LNCaP clone FGC (cell line): ENCODE results near the gene USP47.

Source experiments
- DNase-seq: peaks from one replicate; pipeline ENCODE4 v3.0.0-alpha.2; 2011; ENCODE audit warnings: low read depth
- H3K4me3 ChIP-seq: 2 replicates; pipeline ENCODE4 v1.5.1; 2011; ENCODE audit warnings: mild to moderate bottlenecking, low read depth, low read length, control low read depth
- TF ChIP-seq, protein P1 (sequence below): IDR thresholded peaks from 2 replicates; pipeline ENCODE4 v1.5.1; 2012; ENCODE audit warnings: mild to moderate bottlenecking; ENCODE audit not compliant: control insufficient read depth, insufficient read depth; ENCODE audit errors: extremely low read depth

The USP47 gene

DNA sequence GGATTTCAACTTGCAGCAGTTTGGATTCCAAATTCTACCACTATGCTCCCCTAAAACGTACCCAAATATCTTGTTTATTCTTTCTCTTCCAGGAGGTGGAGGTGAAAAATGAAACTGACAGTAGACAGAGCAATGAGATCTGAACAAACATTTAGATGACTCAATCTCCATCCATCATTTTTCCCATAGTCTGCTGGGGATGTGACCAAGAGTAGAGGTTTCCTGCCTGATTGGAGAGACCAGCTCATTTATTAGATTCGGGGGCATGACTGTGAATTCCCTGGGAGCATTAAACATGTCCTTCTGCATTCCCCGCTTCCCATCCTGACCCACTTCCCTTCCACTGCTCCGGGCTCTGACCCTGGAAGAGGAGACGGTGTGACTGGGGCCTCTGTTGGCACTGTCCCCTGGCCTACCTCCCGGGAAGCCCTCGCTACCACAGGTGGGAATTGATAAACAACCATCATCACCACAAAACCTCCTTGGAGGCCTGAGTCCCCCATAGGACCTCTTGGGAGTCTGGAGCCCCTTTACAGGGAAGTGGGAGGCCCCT, 146.4 kb downstream of the USP47 start:
- TF ChIP-seq, protein P1, sequence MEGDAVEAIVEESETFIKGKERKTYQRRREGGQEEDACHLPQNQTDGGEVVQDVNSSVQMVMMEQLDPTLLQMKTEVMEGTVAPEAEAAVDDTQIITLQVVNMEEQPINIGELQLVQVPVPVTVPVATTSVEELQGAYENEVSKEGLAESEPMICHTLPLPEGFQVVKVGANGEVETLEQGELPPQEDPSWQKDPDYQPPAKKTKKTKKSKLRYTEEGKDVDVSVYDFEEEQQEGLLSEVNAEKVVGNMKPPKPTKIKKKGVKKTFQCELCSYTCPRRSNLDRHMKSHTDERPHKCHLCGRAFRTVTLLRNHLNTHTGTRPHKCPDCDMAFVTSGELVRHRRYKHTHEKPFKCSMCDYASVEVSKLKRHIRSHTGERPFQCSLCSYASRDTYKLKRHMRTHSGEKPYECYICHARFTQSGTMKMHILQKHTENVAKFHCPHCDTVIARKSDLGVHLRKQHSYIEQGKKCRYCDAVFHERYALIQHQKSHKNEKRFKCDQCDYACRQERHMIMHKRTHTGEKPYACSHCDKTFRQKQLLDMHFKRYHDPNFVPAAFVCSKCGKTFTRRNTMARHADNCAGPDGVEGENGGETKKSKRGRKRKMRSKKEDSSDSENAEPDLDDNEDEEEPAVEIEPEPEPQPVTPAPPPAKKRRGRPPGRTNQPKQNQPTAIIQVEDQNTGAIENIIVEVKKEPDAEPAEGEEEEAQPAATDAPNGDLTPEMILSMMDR: no peak
- H3K4me3 ChIP-seq: no peak overlapping the region
- no peak for DNase-seq

DNA sequence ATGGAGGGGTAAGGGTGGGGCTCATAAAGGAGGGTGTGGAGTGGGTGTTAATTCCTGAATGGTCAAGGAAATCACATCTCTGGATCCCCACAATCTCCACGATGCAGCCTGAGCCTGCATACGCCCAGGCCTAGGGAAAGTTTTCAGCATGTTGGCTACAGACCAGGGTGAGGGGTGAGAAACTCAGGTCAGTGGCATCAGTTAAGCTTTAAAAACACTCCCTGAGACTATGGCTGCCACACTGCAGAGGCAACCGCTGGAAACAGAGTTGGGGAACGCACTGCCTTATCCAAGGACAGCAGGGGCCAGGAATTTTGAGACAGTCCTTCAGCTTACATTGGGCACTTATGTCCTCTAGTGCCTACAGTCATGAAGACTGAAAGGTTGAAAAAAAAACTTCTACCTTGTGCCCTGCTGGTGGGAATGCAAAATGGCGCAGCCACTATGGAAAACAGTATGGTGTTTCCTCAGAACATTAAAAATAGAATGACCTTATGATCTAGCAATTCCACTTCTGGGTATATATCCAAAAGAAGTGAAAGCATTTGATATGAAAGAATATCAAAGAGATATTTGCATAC, 147.0 kb downstream of the USP47 start:
- TF ChIP-seq, protein P1: no peak
- no peak for DNase-seq
- no peak overlapping the region for H3K4me3 ChIP-seq

DNA sequence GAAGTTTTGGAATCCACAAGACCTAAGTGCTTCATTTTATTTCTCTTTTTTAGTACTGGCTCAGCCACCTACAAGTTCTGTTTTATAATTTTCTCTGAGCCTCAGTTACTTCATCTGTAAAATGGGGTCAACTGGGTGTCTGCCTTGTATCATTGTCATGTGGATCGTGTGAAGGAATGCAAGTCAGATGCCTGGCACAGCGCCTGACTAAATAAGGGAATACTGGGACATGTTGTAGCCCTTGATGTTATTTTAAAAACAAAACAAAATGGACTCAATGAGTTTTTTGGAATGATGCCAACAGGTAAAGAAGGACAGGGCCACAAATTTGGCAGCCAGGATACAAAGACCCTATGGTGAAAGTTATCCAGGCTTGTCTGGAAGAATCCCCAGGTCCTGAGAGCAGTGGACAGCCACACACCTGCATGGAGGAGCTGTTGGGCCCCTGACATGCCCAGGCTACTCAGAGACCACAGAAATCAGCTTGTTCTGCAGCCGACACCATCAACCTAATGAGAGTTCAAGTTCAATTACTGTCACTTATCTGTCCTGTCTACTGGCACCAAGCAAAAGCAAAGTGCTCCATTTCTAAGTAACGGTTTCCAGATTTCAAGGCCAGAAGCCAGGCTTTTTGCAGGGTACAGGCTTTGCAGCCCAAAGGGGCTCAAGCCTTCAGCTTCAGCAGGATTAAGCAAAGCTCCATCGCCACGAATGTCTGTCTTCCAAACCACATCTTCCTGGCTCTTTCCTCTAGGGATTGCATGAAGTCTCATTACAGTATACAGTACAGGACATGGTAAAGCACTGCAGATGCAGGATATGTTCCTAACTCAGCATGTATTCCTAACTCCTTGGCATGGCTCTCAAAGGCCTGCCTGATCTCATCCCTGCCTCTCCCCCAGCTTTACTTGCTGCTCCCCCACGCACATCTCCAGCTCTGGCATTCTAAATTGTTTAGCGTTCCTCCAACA, 148.3 kb downstream of the USP47 start:
- no peak overlapping the region for H3K4me3 ChIP-seq
- TF ChIP-seq, protein P1: no peak
- DNase-seq: no peak

DNA sequence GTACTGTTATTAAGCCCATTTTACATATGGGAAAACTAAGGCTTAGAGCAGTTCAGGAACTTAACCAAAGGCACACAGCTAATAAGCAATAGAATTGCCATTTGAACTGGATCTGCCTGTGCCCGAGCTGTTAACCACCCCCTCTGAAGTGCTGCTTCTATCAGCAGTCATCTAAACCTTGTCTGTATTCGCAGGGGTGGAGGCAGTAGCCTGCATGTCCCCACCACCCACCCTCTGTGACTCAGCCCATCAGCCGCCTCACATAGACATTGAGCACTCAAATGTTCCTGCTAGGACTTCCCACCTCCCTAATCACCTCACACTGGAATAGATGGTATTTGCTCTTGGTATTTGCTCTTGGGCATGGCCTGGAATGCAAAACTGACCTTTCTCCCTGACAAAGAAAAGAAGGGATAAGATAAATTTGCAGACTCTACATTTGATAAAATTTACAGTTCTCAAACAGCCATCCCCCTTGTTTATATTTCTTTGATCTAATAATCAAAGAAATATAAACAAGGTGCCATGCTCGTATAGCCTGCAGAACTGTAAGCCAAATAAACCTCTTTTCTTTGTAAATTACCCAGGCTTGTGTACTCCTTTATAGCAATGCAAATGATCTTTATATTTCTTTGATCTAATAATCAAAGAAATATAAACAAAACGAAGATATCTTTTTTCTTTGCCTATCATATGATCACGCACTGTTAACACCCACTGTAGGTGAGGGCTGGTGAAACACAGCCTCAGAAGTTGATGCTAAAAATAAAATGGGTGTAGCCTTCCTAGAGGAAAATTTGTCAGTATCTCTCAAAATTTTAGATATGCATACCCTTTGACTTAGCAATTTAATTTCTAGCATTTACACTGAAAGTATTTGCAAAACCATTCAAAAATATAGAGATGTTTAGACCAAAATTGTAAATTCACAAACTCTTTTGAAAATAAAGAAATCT, 150.8 kb downstream of the USP47 start:
- no peak overlapping the region for H3K4me3 ChIP-seq
- TF ChIP-seq, protein P1: no peak
- DNase-seq: no peak

DNA sequence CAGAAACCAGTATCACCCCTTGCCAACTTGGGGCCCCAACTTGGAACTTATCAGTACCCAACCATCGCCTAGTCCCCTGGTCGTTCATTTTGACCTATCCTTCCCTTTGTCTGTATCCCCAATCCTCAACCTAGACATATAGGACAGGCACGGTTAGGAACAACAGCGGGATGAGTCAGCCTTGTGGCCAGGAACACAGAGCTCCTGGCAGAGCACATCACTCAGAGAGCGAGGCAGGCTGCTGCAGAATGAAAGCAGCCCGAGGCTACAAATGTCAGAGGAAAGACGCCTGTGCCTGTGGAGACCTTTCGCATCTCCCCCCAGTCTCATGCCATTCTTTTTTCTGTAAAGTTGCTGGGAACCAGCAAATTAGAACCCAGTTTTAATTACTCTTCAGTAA, 152.1 kb downstream of the USP47 start:
- TF ChIP-seq, protein P1: no peak
- DNase-seq: no peak
- H3K4me3 ChIP-seq: no peak overlapping the region

DNA sequence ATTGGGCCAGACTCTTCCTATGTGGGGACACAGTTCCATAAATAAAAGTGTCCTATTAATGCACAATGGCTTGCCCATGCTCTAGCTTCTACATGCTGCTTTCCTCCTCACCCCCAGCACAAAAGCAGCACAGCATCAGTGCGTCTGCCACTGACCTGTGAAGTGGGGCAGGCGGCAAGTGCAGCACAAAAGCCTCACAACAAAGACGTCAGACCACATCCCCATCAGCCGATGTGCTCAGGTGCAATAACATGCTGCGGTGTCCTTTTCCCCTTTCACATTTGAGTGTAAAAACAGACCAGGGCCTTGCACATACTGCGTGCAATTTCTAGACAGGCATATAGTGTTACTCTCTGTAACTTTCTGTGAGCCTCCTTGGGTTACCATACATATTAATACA, 153.8 kb downstream of the USP47 start:
- no peak for DNase-seq
- no peak overlapping the region for H3K4me3 ChIP-seq
- TF ChIP-seq, protein P1: no peak
